GM21825 (cell line): ENCODE results near the gene XPC.

Experiments used
- ATAC-seq: cut with Tn5 transposase; IDR thresholded peaks from one replicate; pipeline ENCODE4 v1.9.1; 2021; ENCODE audit warnings: mild to moderate bottlenecking, moderate library complexity; ENCODE audit not compliant: unreplicated experiment

Gene XPC

DNA sequence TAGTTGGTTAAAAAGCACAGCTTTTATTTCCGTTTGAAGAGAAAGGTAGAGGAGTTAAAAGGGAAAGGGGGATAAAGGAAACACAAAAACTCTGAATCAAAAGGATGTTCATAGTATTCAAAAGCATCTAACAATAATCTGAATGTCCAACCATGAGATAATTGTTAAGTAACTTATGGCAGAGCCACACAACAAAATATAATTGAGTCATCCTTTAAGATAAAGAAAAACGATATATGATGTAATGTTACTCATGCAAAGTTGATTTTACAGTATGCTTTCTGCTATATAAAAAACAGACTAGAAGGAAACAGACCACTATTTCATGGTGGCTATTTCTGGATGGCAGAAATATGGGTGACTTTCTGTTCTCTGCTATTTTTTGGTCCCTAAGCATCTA, 3.9 kb downstream of the XPC start:
- ATAC-seq: no peak

DNA sequence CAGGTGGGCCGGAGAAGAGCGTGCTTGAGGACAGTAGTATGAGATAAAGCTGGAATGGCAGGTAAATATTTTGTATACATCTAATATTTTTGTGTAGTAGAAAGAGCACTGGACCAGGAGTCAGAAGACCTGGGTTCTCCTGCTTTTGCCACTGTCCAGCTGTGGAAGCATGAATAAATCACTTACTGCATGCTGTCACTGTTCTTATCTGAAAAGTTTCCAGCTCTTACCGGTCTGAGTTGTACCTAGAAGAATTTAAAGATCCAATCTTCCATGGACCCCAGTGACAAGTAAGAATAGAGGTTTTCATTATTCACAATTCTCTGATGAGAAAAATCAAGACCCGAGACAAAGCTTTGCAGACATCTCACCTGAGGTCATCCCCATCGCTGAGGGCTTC, 5.9 kb downstream of the XPC start:
- no peak for ATAC-seq

DNA sequence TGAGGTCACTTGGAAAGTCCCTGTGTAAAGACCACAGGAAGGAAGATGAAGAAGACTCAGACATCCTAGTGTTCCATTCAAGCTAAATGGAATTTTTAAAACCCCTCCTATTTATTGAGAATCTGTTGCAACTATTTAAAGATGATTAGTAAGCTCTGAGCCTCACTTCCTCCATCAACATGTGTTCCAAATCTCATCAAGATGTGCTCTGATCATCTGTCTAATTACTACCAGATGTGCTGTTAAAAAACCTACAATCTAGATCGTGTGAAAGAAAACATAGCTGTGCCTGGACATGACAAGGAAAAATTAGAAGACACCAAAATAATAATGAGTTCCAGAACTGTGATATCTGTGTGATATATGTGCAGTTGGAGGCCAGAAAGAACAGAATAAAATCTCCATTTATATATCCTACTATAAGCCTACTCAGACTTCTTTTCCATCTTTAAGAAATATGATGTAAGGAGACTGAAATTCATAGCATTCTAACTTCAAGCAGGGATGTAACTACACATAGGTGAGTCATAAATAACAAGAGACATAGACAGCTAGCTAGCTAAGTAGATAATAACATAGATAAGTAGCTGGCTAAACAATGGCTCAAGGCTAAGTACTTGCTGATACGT, 7.8 kb downstream of the XPC start:
- no peak for ATAC-seq

DNA sequence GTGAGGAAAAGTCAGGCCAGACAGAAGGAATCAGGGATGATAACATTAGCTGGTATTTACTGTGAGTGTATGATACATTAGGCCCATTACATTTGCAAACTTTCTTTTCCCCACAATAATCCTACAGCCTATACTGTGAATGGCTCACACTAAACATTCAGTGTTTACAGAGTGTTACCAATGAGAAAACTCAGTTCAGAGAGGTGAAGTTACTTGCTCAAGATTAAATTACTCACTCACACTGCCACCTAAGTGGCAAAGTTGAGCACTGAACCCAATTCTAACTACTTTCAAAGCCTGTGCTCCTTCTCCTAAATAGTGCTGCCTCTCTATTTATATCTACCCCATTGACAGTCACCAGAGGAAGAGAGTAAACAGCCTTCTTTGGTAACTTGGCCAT, 8.5 kb downstream of the XPC start:
- no peak for ATAC-seq

GRCh38 chr3:14169435-14169834, 9.0 kb downstream of the XPC start:
- no peak for ATAC-seq

DNA sequence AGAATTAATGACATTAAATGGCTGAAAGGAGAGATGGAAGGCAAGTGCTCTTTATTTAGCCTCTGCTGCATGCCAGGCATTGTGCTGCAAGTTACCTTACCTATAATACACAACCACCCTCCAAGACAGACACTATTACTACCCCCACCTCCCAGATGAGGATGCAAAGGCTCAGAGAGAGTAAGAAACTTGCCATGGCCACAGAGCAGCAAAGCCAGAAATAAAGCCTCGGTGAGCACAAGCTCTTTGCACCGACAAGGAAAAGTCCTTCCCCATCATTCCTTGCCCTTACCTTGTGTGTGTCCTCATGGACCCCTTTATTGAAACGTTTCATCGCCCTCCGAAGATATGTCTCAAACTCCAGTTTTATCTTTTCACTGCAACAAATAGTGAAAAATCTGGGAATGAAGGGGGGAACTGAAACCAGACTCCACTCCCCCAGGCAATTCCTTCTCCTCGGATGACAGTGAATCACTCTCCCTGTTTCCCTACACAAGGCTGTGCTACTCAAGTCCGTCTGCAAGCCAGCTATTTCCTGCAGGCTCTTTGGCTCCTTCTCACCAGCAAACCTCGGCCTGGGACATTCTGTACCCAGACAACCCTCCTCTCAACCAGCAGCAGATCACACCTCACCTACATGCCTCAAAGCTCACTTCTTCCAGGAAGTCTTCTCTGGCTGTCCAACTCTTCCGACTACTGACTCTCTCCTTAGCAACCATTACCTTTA, 11.4 kb downstream of the XPC start:
- no peak for ATAC-seq

GRCh38 chr3:14162178-14162577, 16.2 kb downstream of the XPC start:
- ATAC-seq: no peak

DNA sequence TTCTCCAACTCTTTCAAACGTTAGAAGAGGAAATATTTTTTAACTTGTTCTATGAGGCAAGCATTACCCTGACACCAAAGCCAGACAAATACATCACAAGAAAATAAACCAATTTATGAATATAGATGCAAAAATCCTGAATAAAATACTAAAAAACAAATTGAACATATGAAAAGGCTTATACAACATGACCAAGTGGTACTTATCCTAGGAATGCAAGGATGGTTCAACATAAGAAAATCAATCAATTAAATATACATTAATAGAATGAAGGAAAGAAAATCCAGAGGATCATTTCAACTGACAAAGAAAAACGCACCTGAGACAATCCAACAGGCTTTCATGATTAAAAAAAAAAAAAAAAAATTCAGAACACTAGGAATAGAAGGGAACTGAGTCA, 17.1 kb downstream of the XPC start:
- ATAC-seq: no peak

GRCh38 chr3:14159426-14159825, 19.0 kb downstream of the XPC start:
- ATAC-seq: no peak

GRCh38 chr3:14158370-14158769, 20.0 kb downstream of the XPC start:
- no peak for ATAC-seq

DNA sequence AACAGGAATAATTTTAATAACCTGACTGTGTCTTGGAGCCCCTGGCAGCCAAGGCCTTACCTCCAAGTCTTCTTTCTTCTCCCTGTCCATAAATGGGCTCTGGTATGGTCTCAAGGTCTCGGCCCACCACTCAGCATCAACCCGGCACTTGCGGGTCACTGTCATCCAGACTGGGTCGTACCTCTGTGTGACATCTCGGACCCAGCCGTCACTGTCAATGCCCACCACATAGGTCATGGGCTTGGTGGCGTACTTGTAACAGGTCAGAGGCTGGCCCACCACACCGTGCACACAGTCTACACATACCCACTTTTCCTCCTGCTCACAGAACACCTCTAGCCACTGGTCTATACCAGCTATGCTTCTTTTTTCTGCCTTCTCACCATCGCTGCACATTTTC, 20.4 kb downstream of the XPC start:
- no peak for ATAC-seq

- no peak for ATAC-seq
These were observed 21.4 kb downstream of the XPC start for GRCh38 chr3:14156843-14157561.

GRCh38 chr3:14156201-14156600, 22.2 kb downstream of the XPC start:
- no peak for ATAC-seq

- ATAC-seq: no peak
These were observed 23.4 kb downstream of the XPC start for GRCh38 chr3:14154895-14155440.

- ATAC-seq: no peak
These were observed 24.1 kb downstream of the XPC start for GRCh38 chr3:14154276-14154675.

- no peak for ATAC-seq
These were observed 24.7 kb downstream of the XPC start for GRCh38 chr3:14153663-14154062.

DNA sequence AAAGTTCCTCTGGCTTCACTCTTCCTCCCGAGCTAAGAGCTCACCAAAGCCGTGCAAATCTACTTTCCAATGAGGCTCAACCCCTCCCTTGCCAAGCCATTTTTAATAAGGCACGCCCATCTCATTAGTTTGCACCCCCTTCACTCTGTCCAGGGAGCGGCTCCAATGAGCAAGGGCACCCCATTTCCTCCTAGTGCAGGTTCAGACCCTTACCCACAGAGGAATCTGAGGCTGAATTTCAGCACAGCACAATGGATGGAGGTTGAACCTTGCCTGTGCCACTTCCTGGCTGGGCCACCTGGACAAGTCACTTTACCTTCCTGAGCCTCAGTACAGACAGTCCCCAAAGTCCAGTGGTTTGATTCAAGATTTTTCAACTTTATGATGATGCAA, 25.4 kb downstream of the XPC start:
- ATAC-seq: no peak

DNA sequence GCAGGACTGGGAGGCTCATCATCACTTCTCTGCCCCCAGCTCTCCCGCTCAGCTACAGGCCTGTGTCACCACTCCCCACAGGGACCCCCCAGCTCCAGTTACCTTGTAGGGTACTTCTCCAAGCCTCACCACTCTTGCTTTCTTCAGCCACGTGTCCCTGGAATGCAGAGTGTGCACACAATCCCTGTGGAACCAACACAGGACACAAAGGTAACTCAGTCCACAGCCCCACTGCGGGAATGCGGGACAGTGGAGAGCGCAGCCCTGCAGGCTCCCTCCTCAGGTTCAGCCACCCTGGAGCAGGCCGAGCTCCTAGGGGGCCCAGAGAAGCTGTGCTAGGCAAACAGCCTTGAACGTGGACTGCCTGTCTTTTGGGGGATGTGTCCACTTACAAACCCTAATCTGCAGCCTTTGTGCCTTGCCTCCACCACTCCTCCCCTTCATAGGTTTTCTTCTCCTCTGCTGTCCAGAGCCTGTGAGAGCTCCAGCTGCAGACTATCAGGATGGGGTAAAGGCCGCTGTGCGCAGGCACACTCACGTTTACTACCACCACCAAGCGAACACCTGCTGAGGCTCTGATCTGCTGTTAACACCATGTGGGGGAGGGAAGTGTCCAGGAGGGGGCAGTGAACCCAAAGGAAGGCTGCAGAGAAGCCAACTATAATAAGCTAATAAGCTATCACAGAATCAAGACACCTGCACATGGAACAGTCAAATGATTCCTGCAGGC, 26.0 kb downstream of the XPC start:
- ATAC-seq: no peak

GRCh38 chr3:14151471-14152083, 26.8 kb downstream of the XPC start:
- no peak for ATAC-seq

- no peak for ATAC-seq
These were observed 27.7 kb downstream of the XPC start for GRCh38 chr3:14150491-14151230.
